ENCODE data around the gene UBASH3B. TPM values are rescaled to one million over a fixed set of nuclear protein-coding genes. Genes with fewer than 3 reads are reported as not detected.

The UBASH3B gene
- total RNA-seq, 1 experiment from 2014 or later: 8.0 TPM

DNA sequence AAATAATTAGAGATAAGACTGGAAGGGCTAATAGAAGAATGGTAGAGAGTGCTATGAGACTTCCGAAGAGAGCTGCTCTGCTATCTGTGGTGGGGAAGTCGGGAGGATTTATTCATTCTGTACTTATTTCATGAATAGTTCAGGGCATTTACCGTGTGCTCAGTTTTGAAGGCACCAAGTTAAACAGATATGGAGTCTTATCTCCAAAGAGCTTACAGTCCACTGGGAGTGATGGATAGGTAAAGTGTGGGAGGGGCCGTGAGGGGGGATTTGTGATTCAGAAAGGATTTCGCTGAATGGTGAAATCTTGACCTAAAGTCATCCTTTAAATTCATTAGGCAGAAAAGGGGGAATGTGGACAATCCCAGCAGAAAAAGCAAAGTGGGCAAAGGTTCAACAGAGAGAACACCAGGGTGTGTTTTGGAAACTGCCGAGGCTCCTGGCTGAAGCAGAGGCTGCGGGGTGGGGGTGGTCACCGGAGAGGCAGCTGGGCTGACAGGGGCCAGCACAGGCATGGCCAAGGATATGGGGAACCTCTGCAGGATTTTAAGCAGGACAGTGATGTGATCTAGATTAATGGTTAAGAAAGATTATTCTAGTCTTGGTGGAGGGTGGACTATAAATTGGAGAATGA, 91.2 kb downstream of the UBASH3B start:
- Histone ChIP-seq H2BK12ac (ENCODE audit: insufficient read length, low read depth, low read length) (no peak overlapping the region), H3K4me2 (ENCODE audit: insufficient read depth, insufficient read length, low read length) (no peak overlapping the region), H3K9me3 (ENCODE audit: control insufficient read depth, low read depth, low read length) (no peaks in the 10 kb centered on the region), H3T11ph (ENCODE audit: low read length) (no peak overlapping the region), H3K56ac (ENCODE audit: insufficient read length, low read depth, low read length) (no peak overlapping the region), H3K4me1 (ENCODE audit: insufficient read depth, low read length) (no peaks in the 10 kb centered on the region), H2AK5ac (ENCODE audit: insufficient read length, low read length) (no peak overlapping the region), H3K23ac (ENCODE audit: insufficient read length, low read depth, low read length) (no peak overlapping the region), H2BK5ac (ENCODE audit: insufficient read length, low read length) (no peak overlapping the region), H2BK120ac (ENCODE audit: low read depth, low read length, poor library complexity, severe bottlenecking) (no peak overlapping the region), H2BK20ac (ENCODE audit: low read depth, low read length, poor library complexity, severe bottlenecking) (no peak overlapping the region), H3K79me2 (ENCODE audit: insufficient read depth, low read length) (no peaks in the 10 kb centered on the region), H2AFZ (ENCODE audit: low read length) (no peak overlapping the region), H3K9ac (ENCODE audit: extremely low read depth, insufficient read length, low read length) (no peak overlapping the region), H3K27me3 (ENCODE audit: insufficient read depth, low read length) (no peaks in the 10 kb centered on the region), H4K91ac (ENCODE audit: insufficient read length, low read depth, low read length) (no peak overlapping the region), H3K18ac (ENCODE audit: insufficient read length, low read depth, low read length) (no peak overlapping the region), H4K5ac (ENCODE audit: insufficient read length, low read depth, low read length) (no peak overlapping the region), H2BK15ac (ENCODE audit: low read depth, low read length) (no peak overlapping the region), H4K20me1 (ENCODE audit: control insufficient read depth, insufficient read depth, insufficient read length) (no peaks in the 10 kb centered on the region), H3K4ac (ENCODE audit: low read depth, low read length) (no peak overlapping the region), H3K23me2 (ENCODE audit: insufficient read length, low read depth, low read length, poor library complexity, severe bottlenecking) (no peaks in the 10 kb centered on the region), H3K27ac (ENCODE audit: insufficient read length, low read depth, low read length) (no peak overlapping the region), H3K14ac (ENCODE audit: insufficient read depth, low read length) (no peak overlapping the region), H3K79me1 (ENCODE audit: insufficient read depth, low read depth, low read length, poor library complexity, severe bottlenecking) (no peaks in the 10 kb centered on the region), H4K8ac (replicated peaks; ENCODE audit: insufficient read length, low read depth, low read length) (no peak overlapping the region)
- Mint-ChIP-seq H3K27ac (no peak overlapping the region), H3K4me1 (peaks cover 11 to 15% of the 10 kb centered on the region in 2 experiments; a peak in 3 of 4 replicates), H3K9me3 (no peaks in the 10 kb centered on the region), H3K4me3 (no peak overlapping the region), H3K27me3 (ENCODE audit: low read depth) (no peaks in the 10 kb centered on the region), H3K36me3 (ENCODE audit: insufficient read depth in 1 of 3, low read depth in 3 of 3) (no peaks in the 10 kb centered on the region)
- DNase-seq: no peak
- no CpG with 5 or more reads among the region's 8 CpGs for WGBS (ENCODE audit: extremely low coverage, insufficient read length, low lambda C conversion rate)
- TF ChIP-seq CTCF (conservative IDR thresholded peaks at IDR 0.05): no peak
